CD4-positive, alpha-beta T cell treated with Interleukin-21 for 1 hour (primary cell): ENCODE measurements around the gene UAP1L1.

ENCODE experiments used
- DNase-seq: peaks from one replicate; pipeline ENCODE4 v3.0.0-alpha.2; 2020

UAP1L1 gene

DNA sequence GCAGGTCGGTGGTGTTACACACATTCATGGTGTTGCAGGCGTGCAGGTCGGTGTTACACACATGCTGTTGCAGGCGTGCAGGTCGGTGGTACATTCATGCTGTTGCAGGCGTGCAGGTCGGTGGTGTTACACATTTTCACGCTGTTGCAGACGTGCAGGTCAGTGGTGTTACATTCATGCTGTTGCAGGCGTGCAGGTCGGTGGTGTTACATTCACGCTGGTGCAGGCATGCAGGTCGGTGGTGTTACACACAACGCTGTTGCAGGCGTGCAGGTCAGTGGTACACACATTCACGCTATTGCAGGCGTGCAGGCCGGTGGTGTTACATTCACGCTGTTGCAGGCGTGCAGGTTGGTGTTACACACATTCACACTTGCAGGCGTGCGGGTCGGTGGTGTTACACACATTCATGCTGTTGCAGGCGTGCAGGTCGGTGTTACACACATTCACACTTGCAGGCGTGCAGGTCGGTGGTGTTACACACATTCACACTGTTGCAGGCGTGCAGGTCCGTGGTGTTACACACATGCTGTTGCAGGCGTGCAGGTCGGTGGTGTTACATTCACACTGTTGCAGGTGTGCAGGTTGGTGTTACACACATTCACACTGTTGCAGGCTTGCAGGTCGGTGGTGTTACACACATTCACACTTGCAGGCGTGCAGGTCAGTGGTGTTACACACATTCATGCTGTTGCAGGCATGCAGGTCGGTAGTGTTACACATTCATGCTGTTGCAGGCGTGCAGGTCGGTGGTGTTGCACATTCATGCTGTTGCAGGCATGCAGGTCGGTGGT, 26.1 kb downstream of the UAP1L1 start:
- no peak for DNase-seq

DNA sequence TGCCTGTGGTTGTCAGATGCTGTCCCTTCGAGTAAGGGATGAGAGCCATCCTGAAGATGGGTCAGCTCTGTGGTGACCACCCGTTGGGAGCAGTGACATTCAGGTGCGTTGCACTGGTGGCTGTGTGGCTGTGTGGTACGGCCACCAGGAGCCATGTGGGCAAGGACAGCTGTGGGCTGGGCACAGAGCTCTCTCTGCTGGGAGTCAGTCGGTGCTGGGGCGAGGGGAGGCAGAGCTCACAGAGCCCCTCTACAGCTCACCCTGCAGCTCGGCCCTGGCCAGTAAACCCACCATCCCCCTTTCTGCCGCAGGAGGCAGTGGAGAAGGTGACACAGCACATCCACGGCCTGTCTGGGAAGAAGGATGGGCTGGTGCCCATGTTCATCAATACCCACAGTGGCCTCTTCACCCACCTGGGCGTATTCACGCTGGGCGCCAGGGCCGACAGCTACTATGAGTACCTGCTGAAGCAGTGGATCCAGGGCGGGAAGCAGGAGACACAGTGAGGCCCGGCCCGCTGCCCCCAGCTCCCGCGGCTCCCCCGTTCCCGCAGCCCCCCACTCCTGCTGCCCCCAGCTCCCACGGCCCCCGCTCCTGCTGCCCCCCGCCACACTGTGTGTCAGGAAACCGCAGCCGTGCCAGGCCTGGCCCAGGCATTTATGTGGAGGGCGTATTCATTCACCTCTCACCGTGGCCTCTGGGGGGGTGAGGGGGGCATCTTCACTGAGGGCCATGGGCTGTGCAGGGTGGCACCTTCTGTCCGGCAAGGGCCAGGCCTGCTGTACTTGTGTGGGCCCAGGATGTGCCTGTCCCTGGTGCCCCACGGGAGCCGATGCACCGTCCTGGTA, 28.7 kb downstream of the UAP1L1 start:
- no peak for DNase-seq

DNA sequence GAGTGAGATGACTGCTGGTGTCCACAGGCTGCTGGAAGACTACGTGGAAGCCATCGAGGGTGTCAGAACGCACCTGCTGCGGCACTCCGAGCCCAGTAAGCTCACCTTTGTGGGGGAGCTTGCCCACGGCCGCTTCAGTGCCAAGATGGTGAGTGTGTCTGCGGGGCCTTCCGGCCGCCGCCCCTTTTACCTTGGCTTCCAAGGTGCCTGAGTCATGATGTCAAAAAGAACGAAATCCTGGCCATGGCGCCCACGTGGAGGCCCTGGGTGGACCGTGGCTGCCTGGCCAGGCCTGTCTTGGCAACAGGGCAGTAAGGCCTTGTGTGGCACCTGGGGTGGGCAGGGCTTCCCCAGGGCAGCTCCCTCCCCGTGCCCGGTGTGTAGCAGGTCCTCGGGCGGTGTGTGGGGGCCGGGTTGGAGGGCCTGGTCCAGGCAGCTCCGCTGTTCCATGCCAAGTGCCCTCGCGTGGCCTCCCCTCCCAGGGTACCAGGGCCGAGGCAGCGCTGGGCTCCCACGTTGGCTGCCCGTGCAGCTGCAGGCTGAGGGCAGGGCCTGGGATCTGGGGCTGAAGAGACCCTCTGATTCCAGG, 29.4 kb downstream of the UAP1L1 start:
- DNase-seq: no peak

DNA sequence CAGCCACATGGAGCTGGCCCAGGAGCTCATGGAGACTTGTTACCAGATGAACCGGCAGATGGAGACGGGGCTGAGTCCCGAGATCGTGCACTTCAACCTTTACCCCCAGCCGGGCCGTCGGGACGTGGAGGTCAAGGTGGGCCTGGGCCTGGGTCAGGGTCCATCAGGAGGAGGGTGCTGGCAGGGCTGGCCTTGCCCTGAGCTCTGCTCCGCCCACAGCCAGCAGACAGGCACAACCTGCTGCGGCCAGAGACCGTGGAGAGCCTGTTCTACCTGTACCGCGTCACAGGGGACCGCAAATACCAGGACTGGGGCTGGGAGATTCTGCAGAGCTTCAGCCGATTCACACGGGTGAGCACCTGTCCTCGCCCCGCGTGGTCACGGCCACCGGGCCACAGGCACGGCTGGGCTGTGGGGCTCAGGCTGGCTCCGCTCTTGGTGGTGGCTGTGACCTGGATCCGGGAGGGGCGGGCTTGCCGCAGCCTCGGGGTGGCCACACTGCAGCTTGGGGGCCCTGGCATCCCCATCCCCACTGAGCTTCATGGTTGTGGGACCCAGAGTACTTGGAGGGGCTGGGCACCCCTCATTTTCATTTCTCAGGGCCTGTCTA, 30.1 kb downstream of the UAP1L1 start:
- no peak for DNase-seq

DNA sequence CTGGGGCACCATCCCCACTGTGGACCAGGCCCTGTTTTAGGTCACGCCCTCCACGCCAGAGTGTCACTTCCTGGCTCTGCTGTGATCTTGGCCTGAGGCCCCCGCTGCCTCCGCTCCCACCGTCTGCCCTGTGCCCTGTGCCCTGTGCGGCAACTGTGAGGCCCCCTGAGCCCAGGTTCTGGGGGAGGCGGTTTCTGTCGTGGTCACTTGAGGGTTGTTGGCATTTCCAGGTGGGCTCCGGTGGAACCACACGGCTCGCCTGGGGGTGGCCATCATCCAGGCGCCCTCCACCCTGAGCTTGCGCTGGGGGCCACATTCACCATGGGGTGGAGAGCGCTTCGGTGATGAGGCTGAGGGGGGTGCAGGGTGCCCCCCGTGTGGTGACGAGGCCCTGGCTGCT, 30.7 kb downstream of the UAP1L1 start:
- no peak for DNase-seq

DNA sequence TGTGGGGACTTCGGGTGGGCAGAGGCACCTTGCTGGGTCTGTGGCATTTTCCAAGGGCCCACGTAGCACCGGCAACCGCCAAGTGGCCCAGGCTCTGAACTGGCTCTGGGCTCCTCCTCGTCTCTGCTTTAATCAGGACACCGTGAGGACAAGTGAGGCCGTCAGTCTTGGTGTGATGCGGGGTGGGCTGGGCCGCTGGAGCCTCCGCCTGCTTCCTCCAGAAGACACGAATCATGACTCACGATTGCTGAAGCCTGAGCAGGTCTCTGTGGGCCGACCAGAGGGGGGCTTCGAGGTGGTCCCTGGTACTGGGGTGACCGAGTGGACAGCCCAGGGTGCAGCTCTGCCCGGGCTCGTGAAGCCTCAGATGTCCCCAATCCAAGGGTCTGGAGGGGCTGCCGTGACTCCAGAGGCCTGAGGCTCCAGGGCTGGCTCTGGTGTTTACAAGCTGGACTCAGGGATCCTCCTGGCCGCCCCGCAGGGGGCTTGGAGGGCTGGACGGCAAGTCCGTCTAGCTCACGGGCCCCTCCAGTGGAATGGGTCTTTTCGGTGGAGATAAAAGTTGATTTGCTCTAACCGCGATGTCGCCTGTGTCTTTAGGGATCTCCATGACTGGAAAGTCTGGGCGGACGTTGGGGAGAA, 31.4 kb downstream of the UAP1L1 start:
- DNase-seq: no peak

DNA sequence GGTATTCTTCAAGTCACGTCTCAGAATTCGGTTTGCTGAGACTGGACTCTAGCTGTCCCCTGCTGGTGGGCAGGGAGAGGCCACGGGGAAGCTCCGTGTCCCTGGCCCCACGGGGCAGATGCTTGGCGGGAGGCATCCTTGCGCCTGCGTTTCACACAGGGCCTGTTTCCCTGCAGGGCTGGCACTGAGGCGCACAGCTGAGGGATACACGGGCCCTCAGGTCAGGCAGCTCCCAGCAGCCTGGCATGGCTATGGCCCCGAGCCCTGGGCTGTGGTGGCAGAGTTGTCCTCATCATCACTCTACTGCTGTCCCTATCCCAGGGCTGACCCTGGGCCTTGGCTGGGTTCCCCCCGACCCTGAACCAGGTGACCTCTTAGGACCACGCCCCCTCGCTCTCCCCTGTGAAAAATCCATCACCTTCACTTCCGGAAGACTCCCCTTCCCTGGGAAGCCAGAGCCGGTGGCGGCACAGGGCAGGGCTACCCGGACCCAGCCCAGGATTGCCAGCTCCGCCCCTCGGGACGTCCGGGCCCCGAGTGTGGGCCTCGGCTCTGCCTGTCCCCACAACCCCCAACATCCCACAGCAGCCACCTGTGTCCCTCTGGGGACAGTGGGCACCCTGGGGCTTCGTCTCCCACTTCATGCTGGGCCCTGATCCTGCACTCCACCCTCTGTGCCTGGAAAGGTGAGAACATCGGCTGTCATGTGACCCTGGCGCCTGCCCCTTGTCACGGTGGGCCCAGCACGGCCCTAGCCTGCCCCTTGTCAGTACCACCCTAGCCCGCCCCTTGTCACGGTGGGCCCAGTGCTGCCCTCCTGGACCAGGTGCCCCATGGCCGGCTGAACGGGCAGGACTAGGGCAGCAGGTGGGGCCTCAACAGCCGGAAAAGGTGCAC, 32.2 kb downstream of the UAP1L1 start:
- no peak for DNase-seq

DNA sequence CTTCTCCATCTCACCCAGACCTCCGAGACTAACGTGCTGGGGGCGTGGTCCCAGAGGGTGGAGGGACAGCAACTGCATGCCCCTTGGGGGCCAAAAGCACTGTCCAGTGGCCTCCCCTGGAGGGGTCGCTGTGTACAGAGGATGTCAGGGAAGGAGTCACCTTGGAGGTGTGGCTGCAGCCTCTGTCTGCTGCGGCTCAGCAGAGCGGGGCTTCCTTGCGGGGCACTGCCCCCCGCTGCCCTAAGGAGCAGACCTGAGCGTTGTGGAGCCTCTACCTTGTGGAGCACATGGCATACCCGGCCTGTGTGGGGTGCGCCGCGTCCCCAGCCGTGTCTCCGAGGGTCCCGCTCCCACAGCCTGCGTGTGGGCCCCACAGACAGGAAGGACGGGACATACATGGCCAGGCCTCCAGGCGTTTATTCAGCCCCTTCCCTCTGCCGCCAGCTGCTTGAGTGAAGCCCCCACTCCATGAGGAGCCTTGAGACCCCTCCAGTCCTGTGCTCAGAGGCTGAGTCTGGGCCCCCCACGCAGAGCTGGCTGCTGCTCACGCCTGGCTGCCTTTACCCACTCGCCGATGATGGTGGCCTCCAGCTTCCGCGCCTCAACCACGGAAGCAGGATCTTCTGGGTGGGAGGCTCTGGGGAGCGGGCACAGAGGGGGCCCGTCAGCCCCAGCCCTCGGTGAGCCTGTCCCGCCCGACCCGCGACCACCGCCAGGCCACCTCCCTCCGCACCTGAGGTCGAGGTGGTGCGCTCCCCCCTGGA, 33.0 kb downstream of the UAP1L1 start:
- no peak for DNase-seq

DNA sequence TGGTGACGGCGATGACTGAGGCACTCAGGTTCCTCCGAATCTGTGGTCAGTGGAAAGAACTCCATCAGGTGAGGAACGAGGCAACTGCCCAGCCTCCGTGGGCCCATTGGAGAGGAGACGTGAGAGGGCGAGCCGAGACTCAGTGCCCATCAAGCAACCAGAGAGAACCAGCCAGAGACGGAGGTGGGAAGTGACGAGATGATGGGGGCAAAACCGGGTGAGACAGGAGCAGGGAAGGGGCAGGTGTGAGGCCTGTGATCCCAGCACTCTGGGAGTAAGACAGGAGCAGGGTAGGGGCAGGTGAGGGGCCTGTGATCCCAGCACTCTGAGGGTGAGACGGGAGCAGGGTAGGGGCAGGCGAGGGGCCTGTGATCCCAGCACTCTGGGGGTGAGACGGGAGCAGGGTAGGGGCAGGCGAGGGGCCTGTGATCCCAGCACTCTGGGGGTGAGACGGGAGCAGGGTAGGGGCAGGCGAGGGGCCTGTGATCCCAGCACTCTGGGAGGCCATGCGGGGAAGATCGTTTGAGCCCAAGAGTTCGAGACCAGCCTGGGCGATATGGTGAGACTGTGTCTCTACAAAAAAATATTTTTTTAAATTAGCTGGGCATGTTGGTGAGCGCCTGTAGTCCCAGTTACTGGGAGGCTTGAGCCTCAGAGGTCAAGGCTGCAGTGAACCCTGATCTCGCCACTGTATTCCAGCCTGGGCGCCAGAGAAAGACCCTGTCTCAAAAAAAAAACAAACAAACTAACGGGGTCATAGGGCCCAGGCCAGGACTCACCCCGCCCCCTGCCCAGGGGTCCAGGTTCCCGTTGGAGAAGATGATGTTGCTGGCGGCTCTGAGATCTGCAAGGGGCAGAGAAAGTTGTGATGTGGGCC, 33.8 kb downstream of the UAP1L1 start:
- no peak for DNase-seq

DNA sequence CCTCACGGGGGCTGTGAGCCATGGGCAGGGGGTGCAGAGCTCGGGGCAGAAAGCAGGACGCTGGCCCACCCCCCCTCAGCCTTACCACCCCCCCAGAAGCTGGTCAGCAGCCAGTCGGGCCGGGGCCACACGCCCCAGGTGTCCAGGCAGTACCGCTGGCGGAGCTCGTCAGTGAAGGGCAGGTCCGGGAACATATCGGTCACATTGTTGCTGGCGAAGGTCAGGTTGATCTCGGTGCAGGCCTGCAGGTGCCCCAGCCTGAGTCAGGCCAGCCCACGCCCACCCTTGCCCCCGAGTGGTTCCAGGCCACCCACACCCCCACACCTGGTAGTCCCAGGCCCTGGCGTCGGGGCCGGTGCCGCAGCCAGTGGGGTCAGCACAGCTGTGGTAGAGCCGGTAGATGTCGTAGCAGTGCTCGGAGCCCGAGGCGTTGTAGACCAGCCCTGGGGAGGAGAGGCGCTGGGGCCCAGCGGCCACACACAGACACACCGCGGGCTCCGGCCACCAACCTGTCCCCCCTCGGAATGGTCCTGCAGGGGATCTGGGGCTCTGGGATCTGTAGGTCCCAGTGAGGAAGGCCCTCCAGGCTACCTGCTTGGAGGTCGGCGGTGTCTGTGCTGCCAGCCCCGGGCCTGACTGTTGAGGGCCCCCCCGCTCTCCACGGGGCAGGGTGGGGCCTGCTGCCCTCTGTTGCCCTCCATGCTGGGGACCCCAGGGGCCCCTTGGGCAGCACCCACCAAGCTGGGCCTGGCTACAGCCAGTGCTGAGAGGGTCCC, 34.7 kb downstream of the UAP1L1 start:
- DNase-seq: no peak

DNA sequence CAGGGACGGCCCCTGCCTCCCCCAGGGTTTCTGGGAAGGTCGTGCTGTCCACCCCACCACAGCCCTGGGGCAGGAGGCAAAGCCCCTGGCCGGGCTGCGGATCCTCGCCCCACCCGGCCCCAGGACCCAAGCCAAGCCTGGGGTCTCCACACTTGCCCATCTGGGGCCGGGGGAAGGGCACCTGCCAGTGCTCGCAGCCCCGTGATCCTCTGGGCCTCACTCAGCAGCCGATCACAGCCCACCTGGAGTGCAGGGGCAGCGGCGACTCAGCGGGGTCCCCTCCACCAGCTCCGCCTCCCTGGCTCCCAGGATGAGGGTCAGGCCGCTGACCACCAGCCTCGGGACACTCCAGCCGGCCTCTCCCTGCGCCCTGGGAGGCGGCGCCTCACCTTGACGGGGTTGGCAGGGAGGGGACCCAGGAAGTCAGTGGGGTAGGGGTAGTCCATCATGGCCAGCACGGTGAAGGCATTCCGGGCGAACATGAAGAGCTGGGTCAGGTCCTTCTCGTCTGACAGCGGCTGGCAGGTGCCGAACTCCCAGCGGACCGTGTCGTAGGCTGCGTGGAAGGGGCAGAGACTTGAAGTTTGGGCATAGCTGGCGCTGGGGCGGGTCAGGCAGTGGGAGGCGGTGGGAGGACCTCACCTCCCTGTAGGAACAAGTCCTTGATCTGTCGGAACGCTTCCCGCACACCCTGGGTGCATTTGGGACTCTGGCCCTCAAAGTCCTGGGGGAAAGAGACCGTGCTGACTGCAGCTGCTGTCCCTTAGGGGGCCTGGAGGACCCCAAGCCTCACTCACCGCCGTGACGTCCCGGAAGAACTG, 35.5 kb downstream of the UAP1L1 start:
- DNase-seq: no peak

DNA sequence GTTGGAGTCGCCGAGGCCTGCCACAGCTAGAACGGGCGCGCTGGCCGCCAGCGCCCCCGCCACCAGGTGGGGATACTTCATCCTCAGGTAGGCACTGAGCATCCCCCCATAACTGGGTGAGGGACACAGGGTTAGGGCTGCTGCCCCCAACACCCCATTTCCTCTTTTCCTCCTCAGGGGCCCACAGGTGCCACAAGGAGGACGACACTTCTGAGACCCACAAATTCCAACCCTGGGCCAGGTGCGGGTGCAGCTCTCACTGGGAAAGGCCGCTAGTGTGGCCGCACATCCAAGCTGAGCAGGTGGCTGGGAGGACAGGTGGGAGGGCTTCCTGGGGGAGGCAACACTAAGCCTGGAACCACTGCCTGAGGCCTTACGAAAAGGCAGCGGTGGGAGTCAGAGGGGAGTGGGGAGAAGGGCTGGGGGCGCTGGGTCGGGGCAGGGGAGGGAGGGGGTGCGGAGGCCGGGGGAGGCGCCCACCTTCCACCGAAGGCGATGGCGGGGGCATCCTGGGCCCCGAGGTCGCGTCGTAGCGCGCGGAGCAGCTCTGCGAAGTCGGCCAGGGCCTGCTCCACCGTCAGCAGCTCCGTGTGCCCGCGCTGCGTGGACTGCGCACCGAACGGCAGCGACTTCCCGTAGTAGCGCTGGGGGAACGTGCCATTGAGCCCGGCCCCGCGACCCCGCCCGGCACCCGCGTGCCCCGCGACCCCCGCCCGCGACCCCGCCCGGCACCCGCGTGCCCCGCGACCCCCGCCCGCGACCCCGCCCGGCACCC, 36.3 kb downstream of the UAP1L1 start:
- peak; percentile 36 for DNase-seq

DNA sequence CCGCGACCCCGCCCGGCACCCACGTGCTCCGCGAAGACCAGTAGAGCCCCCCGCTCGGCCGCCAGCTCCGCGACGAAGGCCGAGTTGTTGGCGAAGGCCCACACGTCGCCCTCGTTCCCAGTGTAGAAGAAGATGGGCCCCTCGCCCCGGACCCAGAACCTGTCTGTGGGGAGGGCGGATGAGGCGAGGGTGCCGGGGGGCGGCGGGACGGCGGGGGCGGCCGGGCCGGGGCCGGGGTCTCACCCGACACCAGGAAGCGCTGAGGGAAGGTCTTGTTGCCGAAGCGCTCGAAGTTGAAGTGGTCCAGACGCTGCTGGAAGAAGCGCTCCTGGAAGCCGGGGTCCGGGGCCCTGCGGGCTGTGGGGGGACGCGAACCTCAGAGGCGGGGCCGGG, 36.9 kb downstream of the UAP1L1 start:
- DNase-seq: no peak

DNA sequence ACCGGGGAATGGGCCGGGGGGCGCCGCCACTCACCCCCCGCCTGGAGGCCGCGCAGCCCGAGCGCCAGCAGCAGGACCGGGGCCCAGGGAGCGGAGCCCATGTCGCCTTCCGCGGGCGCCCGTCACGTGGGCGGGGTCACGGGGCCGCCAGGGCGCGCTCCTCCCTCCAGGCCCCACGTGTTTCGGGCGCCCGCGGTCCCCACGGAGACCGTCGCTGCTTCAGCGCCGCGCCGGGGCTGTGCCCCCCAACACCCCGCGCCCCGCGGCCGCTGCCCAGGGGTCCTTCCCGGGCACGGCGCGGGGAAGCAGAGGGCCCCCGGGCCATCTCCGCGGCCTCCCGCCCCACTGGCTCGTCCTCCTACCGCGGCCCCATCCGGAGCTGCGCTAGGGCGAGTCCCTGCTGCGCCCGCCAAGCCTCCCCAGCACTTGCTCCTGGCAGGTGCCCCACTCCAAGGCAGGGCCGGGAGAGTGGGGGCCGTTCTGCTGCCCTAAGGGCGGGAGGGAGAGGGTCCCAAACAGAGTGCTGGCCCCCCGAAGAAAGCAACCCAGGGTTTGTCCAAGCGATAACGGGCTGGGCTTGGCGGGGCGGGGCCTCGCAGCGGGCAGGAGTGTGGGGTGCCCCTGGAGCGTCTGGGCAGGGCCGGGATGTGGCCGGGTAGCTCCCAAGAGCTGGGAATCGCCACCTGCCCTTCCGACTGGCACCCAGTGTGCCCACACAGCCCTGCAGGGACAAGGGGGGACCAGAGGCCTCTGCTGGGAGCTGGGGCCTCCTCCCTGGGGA, 37.5 kb downstream of the UAP1L1 start, which contains the start of gene DPP7:
DPP7 (minus strand) TSS at position 121 of the 781 bp plus-strand sequence; CDS start at position 101, 20 bp downstream.
- DNase-seq: peak; percentile 80

DNA sequence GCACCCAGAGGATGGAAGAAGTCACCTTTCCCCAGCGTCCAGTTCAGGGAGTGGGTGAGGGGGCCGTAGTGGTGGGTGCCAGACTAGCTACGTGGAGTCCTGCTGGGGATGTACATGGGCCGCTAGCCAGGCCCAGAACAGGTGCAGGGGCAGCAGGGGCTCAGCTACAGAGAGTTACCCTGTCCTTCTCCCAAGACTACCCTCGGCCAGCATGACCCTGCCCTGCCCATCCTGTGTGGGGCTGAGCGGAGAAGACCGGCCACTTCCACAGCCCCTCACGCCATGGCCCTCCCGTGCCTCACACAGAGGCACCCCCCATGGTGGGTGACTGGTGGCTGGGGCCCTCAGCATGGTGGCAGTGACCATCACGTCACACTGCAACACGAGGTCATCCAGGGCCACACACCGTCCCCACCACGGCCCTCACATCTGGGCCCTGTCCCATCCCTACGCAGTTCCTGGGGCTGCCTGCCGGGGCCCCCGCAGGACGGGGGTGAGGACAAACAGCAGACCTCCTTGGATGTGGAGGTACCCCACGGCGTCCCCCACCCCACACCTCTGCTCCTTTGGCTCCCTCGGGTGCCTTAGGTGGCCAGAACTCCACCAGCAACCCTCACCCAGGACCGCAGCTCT, 38.2 kb downstream of the UAP1L1 start:
- no peak for DNase-seq

DNA sequence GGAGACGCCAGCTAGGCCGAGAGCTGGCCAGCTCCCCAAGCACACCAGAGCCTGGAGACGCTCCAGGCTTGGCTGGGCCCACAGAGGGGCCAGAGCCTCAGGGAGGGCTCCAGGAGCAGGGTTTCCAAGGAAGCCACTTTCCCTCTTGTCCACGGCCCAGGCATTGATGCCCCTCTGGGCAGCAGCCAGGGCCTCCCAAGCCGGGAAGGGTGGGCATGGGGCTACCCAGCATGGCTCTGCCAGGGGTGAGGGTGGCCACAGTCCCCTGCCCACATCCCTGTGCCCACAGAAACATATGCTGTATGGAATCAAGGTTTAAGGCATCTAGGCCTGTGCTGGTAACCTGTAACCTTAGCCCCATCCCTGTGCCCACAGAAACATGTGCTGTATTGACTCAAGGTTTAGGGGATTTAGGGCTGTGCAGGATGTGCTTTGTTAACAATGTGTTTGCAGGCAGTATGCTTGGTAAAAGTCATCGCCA, 38.8 kb downstream of the UAP1L1 start:
- no peak for DNase-seq
